GM15510 (cell line): ENCODE data around the gene MYO1E.

Experiments used
- POLR2A ChIP-seq: IDR thresholded peaks from 3 replicates; pipeline ENCODE4 v1.6.1; 2011; ENCODE audit warnings: borderline replicate concordance; ENCODE audit not compliant: insufficient read length; ENCODE audit errors: extremely low read depth

Gene MYO1E

GRCh38 chr15:59278120-59278519 lies 94.6 kb downstream of the MYO1E start:
- TF ChIP-seq POLR2A, result no peak

- no peak for TF ChIP-seq POLR2A
Observed at GRCh38 chr15:59276225-59277178, 96.2 kb downstream of the MYO1E start.

- TF ChIP-seq POLR2A, result no peak
Observed at GRCh38 chr15:59274126-59274970, 98.3 kb downstream of the MYO1E start.

GRCh38 chr15:59273234-59273633 lies 99.4 kb downstream of the MYO1E start:
- no peak for TF ChIP-seq POLR2A

GRCh38 chr15:59271595-59272201 lies 101.0 kb downstream of the MYO1E start:
- no peak for TF ChIP-seq POLR2A

GRCh38 chr15:59268852-59269407 lies 103.7 kb downstream of the MYO1E start:
- no peak for TF ChIP-seq POLR2A

GRCh38 chr15:59268168-59268851 lies 104.4 kb downstream of the MYO1E start:
- no peak for TF ChIP-seq POLR2A

GRCh38 chr15:59266028-59266427 lies 106.6 kb downstream of the MYO1E start:
- TF ChIP-seq POLR2A, result no peak

- no peak for TF ChIP-seq POLR2A
Observed at GRCh38 chr15:59262316-59262715, 110.4 kb downstream of the MYO1E start.

GRCh38 chr15:59260090-59260489 lies 112.6 kb downstream of the MYO1E start:
- no peak for TF ChIP-seq POLR2A

GRCh38 chr15:59259137-59259943 lies 113.3 kb downstream of the MYO1E start:
- TF ChIP-seq POLR2A, result no peak

GRCh38 chr15:59258317-59258716 lies 114.4 kb downstream of the MYO1E start:
- no peak for TF ChIP-seq POLR2A

- TF ChIP-seq POLR2A, result no peak
Observed at GRCh38 chr15:59257140-59257539, 115.5 kb downstream of the MYO1E start.

- no peak for TF ChIP-seq POLR2A
Observed at GRCh38 chr15:59256482-59256881, 116.2 kb downstream of the MYO1E start.

- TF ChIP-seq POLR2A, result no peak
Observed at GRCh38 chr15:59255680-59256336, 116.9 kb downstream of the MYO1E start.
